T-helper 2 cell treated with Interferon-gamma antibody and Interleukin-4, amounts not matched to agents 100 ng/mL and 5 ng/mL, for 36 hours (primary cell): ENCODE results near the gene USH2A. TPM values are rescaled to one million over a fixed set of nuclear protein-coding genes. Genes with fewer than 3 reads are reported as not detected.
"Not testable (repeated sequence)": the region's sequence is repeated elsewhere in the genome, so short reads cannot be mapped to it uniquely, and the experiment has no call there.

ENCODE experiments used
- intact Hi-C: fragments of 100-400 bp; cut with micrococcal nuclease; formaldehyde crosslinking; loops from one replicate; pipeline ENCODE4 v1.15.1; 2023
- total RNA-seq: library from RNA; stranded (reverse); gene quantifications from 2 replicates; pipeline ENCODE4 v1.2.3, GENCODE V29; 2022

Gene USH2A
- total RNA-seq, 1 donor from 2014 or later: not detected

- intact Hi-C loops: no loop called here
Observed at GRCh38 chr1:216049741-216050430, 373.4 kb downstream of the USH2A start.

- intact Hi-C loops: no loop called here
Observed at GRCh38 chr1:216047811-216048572, 375.3 kb downstream of the USH2A start.

- intact Hi-C loops: no loop called here
Observed at GRCh38 chr1:216046336-216046735, 376.9 kb downstream of the USH2A start.

GRCh38 chr1:216045400-216045799 lies 377.8 kb downstream of the USH2A start:
- intact Hi-C loops: no loop called here

GRCh38 chr1:216044538-216044937 lies 378.7 kb downstream of the USH2A start:
- intact Hi-C loops: no loop called here

- intact Hi-C loops: no loop called here
Observed at GRCh38 chr1:216034506-216034905, 388.7 kb downstream of the USH2A start.

- intact Hi-C loops: no loop called here
Observed at GRCh38 chr1:216032961-216033614, 390.2 kb downstream of the USH2A start.

GRCh38 chr1:216032284-216032683 lies 391.0 kb downstream of the USH2A start:
- intact Hi-C loops: no loop called here

GRCh38 chr1:216028631-216029030 lies 394.6 kb downstream of the USH2A start:
- intact Hi-C loops: no loop called here

GRCh38 chr1:216024546-216024945 lies 398.7 kb downstream of the USH2A start:
- intact Hi-C loops: no loop called here

- intact Hi-C loops: no loop called here
Observed at GRCh38 chr1:216020743-216021345, 402.4 kb downstream of the USH2A start.

GRCh38 chr1:216015116-216015515 lies 408.1 kb downstream of the USH2A start:
- intact Hi-C loops: no loop called here

- intact Hi-C loops: no loop called here
Observed at GRCh38 chr1:216014086-216014485, 409.2 kb downstream of the USH2A start.

GRCh38 chr1:216009456-216009855 lies 413.8 kb downstream of the USH2A start:
- intact Hi-C loops: not testable (repeated sequence)

- intact Hi-C loops: no loop called here
Observed at GRCh38 chr1:216005916-216006315, 417.3 kb downstream of the USH2A start.

GRCh38 chr1:215992620-215993019 lies 430.6 kb downstream of the USH2A start:
- intact Hi-C loops: no loop called here

- intact Hi-C loops: no loop called here
Observed at GRCh38 chr1:215987092-215987875, 436.0 kb downstream of the USH2A start.

- intact Hi-C loops: no loop called here
Observed at GRCh38 chr1:215986401-215986800, 436.8 kb downstream of the USH2A start.

- intact Hi-C loops: no loop called here
Observed at GRCh38 chr1:215983680-215984079, 439.6 kb downstream of the USH2A start.

- intact Hi-C loops: no loop called here
Observed at GRCh38 chr1:215971793-215972441, 451.3 kb downstream of the USH2A start.

- intact Hi-C loops: no loop called here
Observed at GRCh38 chr1:215970406-215970805, 452.8 kb downstream of the USH2A start.
